H1 (cell line): ENCODE results near the gene PRR33. TPM values are rescaled to one million over a fixed set of nuclear protein-coding genes. Genes with fewer than 3 reads are reported as not detected.

Experiments
- CTCF ChIA-PET: fragments of 300-600 bp; sonication (Branson Sonifier 250); formaldehyde crosslinking; loops from one replicate; lab custom pipeline; 2021; ENCODE audit not compliant: partially characterized antibody; lab: Charles Lee
- POLR2A ChIA-PET: fragments of 300-600 bp; sonication (Branson Sonifier 250); formaldehyde crosslinking; loops from one replicate; lab custom pipeline; 2021; ENCODE audit warnings: inconsistent platforms; ENCODE audit not compliant: partially characterized antibody; lab: Charles Lee
- DNase-seq, 2 experiments: peaks; one replicate each; pipeline versions ENCODE4 v3.0.0 to v3.0.0-alpha.2; 2010 to 2022; ENCODE audit warnings: low spot score in 2 of 2, low read depth in 1 of 2, mixed read lengths in 1 of 2
- FAIRE-seq: peaks from 2 replicates; lab custom pipeline; 2011; peaks lifted over from hg19 to GRCh38; lab: Jason Lieb, UNC
- H2AFZ ChIP-seq: 2 replicates; pipeline ENCODE4 v1.8.1; 2012; ENCODE audit warnings: low read length, inconsistent platforms
- H2AK5ac ChIP-seq: 2 replicates; pipeline ENCODE4 v1.6.1; 2013; ENCODE audit warnings: low read depth, low read length
- H2BK120ac ChIP-seq: replicated peaks from 2 replicates; pipeline ENCODE3; 2013; ENCODE audit warnings: low read depth, low read length, inconsistent platforms
- H2BK12ac ChIP-seq: 2 replicates; pipeline ENCODE4 v1.6.1; 2013; ENCODE audit warnings: low read depth, low read length
- H2BK15ac ChIP-seq: 2 replicates; pipeline ENCODE4 v1.6.1; 2013; ENCODE audit warnings: low read length
- H2BK20ac ChIP-seq: 2 replicates; pipeline ENCODE4 v1.6.1; 2013; ENCODE audit warnings: low read length
- H2BK5ac ChIP-seq: 2 replicates; pipeline ENCODE4 v1.6.1; 2013; ENCODE audit warnings: low read depth, low read length
- H3K14ac ChIP-seq: 2 replicates; pipeline ENCODE4 v1.6.1; 2013; ENCODE audit warnings: inconsistent platforms; ENCODE audit not compliant: insufficient read length
- H3K18ac ChIP-seq: 2 replicates; pipeline ENCODE4 v1.6.1; 2013; ENCODE audit warnings: low read length; ENCODE audit errors: extremely low read depth
- H3K23ac ChIP-seq: 2 replicates; pipeline ENCODE4 v1.6.1; 2013; ENCODE audit warnings: inconsistent platforms; ENCODE audit not compliant: insufficient read length
- H3K23me2 ChIP-seq: 2 replicates; pipeline ENCODE4 v1.6.1; 2013; ENCODE audit warnings: low read depth, low read length
- H3K27ac ChIP-seq: 2 replicates; pipeline ENCODE4 v1.6.1; 2011; ENCODE audit warnings: low read depth, low read length, inconsistent platforms
- H3K27me3 ChIP-seq, 4 experiments: replicated peaks in 1 of 4; 1 replicate in 1 of 4; 2 replicates in 3 of 4; pipeline versions ENCODE4 v1.6.1 to v1.8.1; 2011 to 2013; ENCODE audit warnings: low read length in 3 of 4, mild to moderate bottlenecking in 3 of 4, inconsistent platforms in 2 of 4, mixed read lengths in 2 of 4, moderate library complexity in 1 of 4; ENCODE audit not compliant: control insufficient read depth in 3 of 4, insufficient read depth in 3 of 4; ENCODE audit errors: extremely low read depth in 1 of 4
- H3K36me3 ChIP-seq, 4 experiments: 2 replicates each; pipeline versions ENCODE4 v1.6.1 to v1.8.1; 2011 to 2013; ENCODE audit warnings: mild to moderate bottlenecking in 4 of 4, low read length in 3 of 4, moderate library complexity in 2 of 4, control low read depth in 1 of 4, inconsistent platforms in 1 of 4; ENCODE audit not compliant: insufficient read depth in 4 of 4, control insufficient read depth in 2 of 4
- H3K4ac ChIP-seq: replicated peaks from 2 replicates; pipeline ENCODE3; 2013; ENCODE audit warnings: low read length, low read depth, mixed read lengths, inconsistent platforms; ENCODE audit not compliant: insufficient read length
- H3K4me1 ChIP-seq, 4 experiments: replicated peaks in 1 of 4; 1 replicate in 1 of 4; 2 replicates in 3 of 4; pipeline versions ENCODE4 v1.6.1 to v1.8.1; 2011 to 2013; ENCODE audit warnings: low read length in 3 of 4, inconsistent platforms in 2 of 4, mixed read lengths in 1 of 4; ENCODE audit not compliant: insufficient read depth in 4 of 4, control insufficient read depth in 3 of 4
- H3K4me2 ChIP-seq, 2 experiments: 2 replicates each; pipeline versions ENCODE4 v1.6.1 to v1.8.1; 2011 to 2013; ENCODE audit warnings: low read depth in 2 of 2, low read length in 2 of 2, control low read depth in 1 of 2, inconsistent platforms in 1 of 2, mild to moderate bottlenecking in 1 of 2; ENCODE audit not compliant: insufficient read depth in 1 of 2
- H3K4me3 ChIP-seq, 4 experiments: fragments of 200-600, 300-600 bp in 1 of 4; sonication (generic), shearing (Covaris generic), sonication (Bioruptor Twin) in 1 of 4; 2 replicates each; pipeline versions ENCODE4 v1.5.1 to v1.8.1; 2011 to 2016; ENCODE audit warnings: low read length in 4 of 4, low read depth in 3 of 4, control low read depth in 2 of 4, inconsistent platforms in 2 of 4, mild to moderate bottlenecking in 2 of 4, mixed read lengths in 1 of 4, moderate library complexity in 1 of 4; ENCODE audit not compliant: insufficient read depth in 2 of 4; ENCODE audit errors: extremely low read depth in 1 of 4
- H3K56ac ChIP-seq: replicated peaks from 2 replicates; pipeline ENCODE3; 2013; ENCODE audit warnings: low read depth, mild to moderate bottlenecking, mixed read lengths, low read length, inconsistent platforms; ENCODE audit not compliant: insufficient read length
- H3K79me1 ChIP-seq: 2 replicates; pipeline ENCODE4 v1.6.1; 2013; ENCODE audit warnings: low read depth, low read length, control low read depth
- H3K79me2 ChIP-seq, 2 experiments: 2 replicates each; pipeline versions ENCODE4 v1.6.1 to v1.8.1; 2012 to 2013; ENCODE audit warnings: low read length in 2 of 2, mild to moderate bottlenecking in 2 of 2, inconsistent platforms in 1 of 2; ENCODE audit not compliant: insufficient read depth in 2 of 2, control insufficient read depth in 1 of 2
- H3K9ac ChIP-seq, 4 experiments: replicated peaks in 1 of 4; 1 replicate in 1 of 4; 2 replicates in 3 of 4; pipeline versions ENCODE4 v1.6.1 to v1.8.1; 2011 to 2013; ENCODE audit warnings: low read depth in 3 of 4, low read length in 3 of 4, control low read depth in 2 of 4, mild to moderate bottlenecking in 2 of 4, moderate library complexity in 2 of 4, inconsistent platforms in 1 of 4; ENCODE audit errors: extremely low read depth in 1 of 4
- H3K9me3 ChIP-seq, 2 experiments: 2 replicates each; pipeline versions ENCODE4 v1.6.1 to v1.8.1; 2012 to 2013; ENCODE audit warnings: mild to moderate bottlenecking in 2 of 2, moderate library complexity in 2 of 2, control low read depth in 1 of 2, inconsistent platforms in 1 of 2, low read depth in 1 of 2, low read length in 1 of 2, mixed read lengths in 1 of 2; ENCODE audit not compliant: insufficient read depth in 2 of 2
- H4K20me1 ChIP-seq, 2 experiments: replicated peaks in 1 of 2; 2 replicates each; pipeline versions ENCODE3 to v1.8.1; 2011 to 2013; ENCODE audit warnings: inconsistent platforms in 2 of 2, low read length in 2 of 2, mild to moderate bottlenecking in 1 of 2; ENCODE audit not compliant: insufficient read depth in 2 of 2, control insufficient read depth in 1 of 2
- H4K5ac ChIP-seq: 2 replicates; pipeline ENCODE4 v1.6.1; 2013; ENCODE audit warnings: low read length, low read depth, mixed read lengths, inconsistent platforms; ENCODE audit not compliant: insufficient read length
- H4K8ac ChIP-seq: 2 replicates; pipeline ENCODE4 v1.8.0; 2013; ENCODE audit warnings: mild to moderate bottlenecking, moderate library complexity, low read length, inconsistent platforms; ENCODE audit not compliant: insufficient read depth; ENCODE audit errors: extremely low read depth
- H4K91ac ChIP-seq: replicated peaks from 2 replicates; pipeline ENCODE3; 2013; ENCODE audit warnings: low read length, mixed read lengths, inconsistent platforms; ENCODE audit not compliant: insufficient read length
- CTCF ChIP-seq, 3 experiments: IDR thresholded peaks; 1 replicate in 2 of 3; 2 replicates in 1 of 3; pipeline versions ENCODE4 v1.5.1 to v1.6.1; 2011; ENCODE audit warnings: low read length in 3 of 3, mild to moderate bottlenecking in 3 of 3, inconsistent platforms in 2 of 3, low read depth in 1 of 3, moderate library complexity in 1 of 3; ENCODE audit not compliant: insufficient read depth in 1 of 3; ENCODE audit errors: control extremely low read depth in 1 of 3
- WGBS, 2 experiments: shearing (Covaris generic) in 1 of 2; methylation state at CpG; one replicate each; pipeline versions ENCODE4 v1.1.6 to v1.1.7; 2013 to 2015; ENCODE audit warnings: low lambda C conversion rate in 2 of 2, mixed read lengths in 2 of 2, inconsistent platforms in 1 of 2, low coverage in 1 of 2, missing lambda C conversion rate in 1 of 2; ENCODE audit not compliant: insufficient replicate concordance in 2 of 2, insufficient coverage in 1 of 2, insufficient read length in 1 of 2; ENCODE audit errors: extremely low coverage in 1 of 2, missing lambda C conversion rate in 1 of 2; 5-methylcytosine and 5-hydroxymethylcytosine counted together
- polyA plus RNA-seq, 7 experiments: library from polyadenylated mRNA; depleted of rRNA in 3 of 7; stranded (reverse) in 5 of 7; unstranded in 2 of 7; fragments of >200 nt in 5 of 7; fragments of 200-250 nt in 2 of 7; gene quantifications; 1 replicate in 5 of 7; 2 replicates in 1 of 7; 4 replicates in 1 of 7; pipeline versions ENCODE4 v1.2.1 to v1.2.3, GENCODE V29; 2011 to 2013; ENCODE audit warnings: missing spikeins in 2 of 7, mixed read lengths in 2 of 7
- total RNA-seq: library from RNA; stranded (reverse); fragmentation: NEBNext Ultra II Directional; extraction: Animal tissue kit (Norgen Biotek cat#: 25700); gene quantifications from 2 replicates; pipeline ENCODE4 v1.2.1, GENCODE V29; 2021

PRR33 gene
- total and polyA plus RNA-seq, 2 of the 8 experiments (the other 6 are each of a cell fraction or from before 2014, with no cell fraction given), result 0.02 TPM; not detected in 1

DNA sequence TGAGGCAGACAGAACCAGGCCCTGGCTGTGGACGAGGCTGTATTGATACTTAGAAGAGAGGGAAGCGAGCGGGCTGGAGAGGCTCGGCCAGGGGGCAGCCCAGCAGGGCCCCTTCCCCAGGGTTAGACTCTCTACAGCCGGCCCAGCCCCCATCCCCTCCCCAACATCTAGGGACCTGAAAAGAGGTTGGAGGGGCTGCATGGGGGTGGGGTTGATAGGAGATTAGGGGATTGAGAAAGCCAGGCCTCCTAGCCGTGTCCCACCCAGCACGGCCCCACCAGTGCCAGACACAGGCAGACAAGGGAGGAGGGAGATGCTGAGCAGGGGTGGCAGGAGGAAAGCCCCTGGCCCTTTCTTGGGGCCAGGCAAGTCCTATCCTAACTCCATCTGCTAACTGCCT, 33.1 kb downstream of the PRR33 start:
- H3K36me3 ChIP-seq, result no peaks in the 10 kb centered on the region
- H3K56ac ChIP-seq, result no peak overlapping the region
- H3K9me3 ChIP-seq, result no peaks in the 10 kb centered on the region
- no peak overlapping the region for H2BK120ac ChIP-seq
- peaks cover 0 to 10% (median 1%) of the 10 kb centered on the region in 4 experiments; a peak in 3 of 7 replicates for H3K4me1 ChIP-seq
- ChIA-PET CTCF (interaction anchor here (1.2 to 15.7 kb wide), 8 partner anchors 11 to 295 kb away, joined by 3 to 232 read pairs (median 8); no protein-coding TSS in a partner anchor), POLR2A (no interaction called here)
- no peak overlapping the region for H3K4me3 ChIP-seq
- no peaks in the 10 kb centered on the region for H3K79me2 ChIP-seq
- no peak overlapping the region for H3K4ac ChIP-seq
- H2BK12ac ChIP-seq, result no peak overlapping the region
- no peak overlapping the region for H2BK15ac ChIP-seq
- H4K8ac ChIP-seq, result no peak overlapping the region
- no peak overlapping the region for H2BK20ac ChIP-seq
- no peak overlapping the region for H3K4me2 ChIP-seq
- no peak overlapping the region for H3K14ac ChIP-seq
- H3K18ac ChIP-seq, result no peak overlapping the region
- no peak overlapping the region for H2BK5ac ChIP-seq
- H4K91ac ChIP-seq, result no peak overlapping the region
- no peaks in the 10 kb centered on the region; a peak in 1 of 7 replicates for H3K27me3 ChIP-seq
- H3K27ac ChIP-seq, result no peak overlapping the region
- WGBS, 2 experiments, result 78% methylated on average over 7 of the region's 7 CpGs; no CpG with 5 or more reads in 1 of the 2 experiments
- no peak overlapping the region for H2AFZ ChIP-seq
- H3K23me2 ChIP-seq, result peaks cover 12% of the 10 kb centered on the region; the same call in 1 of the 2 replicates
- no peak overlapping the region for H4K5ac ChIP-seq
- FAIRE-seq (no peak), DNase-seq (no peak)
- no peak overlapping the region for H3K9ac ChIP-seq
- H3K23ac ChIP-seq, result no peak overlapping the region
- H4K20me1 ChIP-seq, result peaks cover 0 to 2% of the 10 kb centered on the region in 2 experiments
- no peaks in the 10 kb centered on the region for H3K79me1 ChIP-seq
- no peak overlapping the region for H2AK5ac ChIP-seq
- no peak for TF ChIP-seq CTCF (IDR thresholded peaks at IDR 0.05; ENCODE audit: control extremely low read depth in 1 of 3, insufficient read depth in 1 of 3, low read depth in 1 of 3, low read length in 3 of 3)
